ENCODE results near the gene SMAD9.

- TF ChIP-seq CTCF (IDR thresholded peaks at IDR 0.05) (peak in 1 of 6 experiments; percentile 9), POLR2A (IDR thresholded peaks at IDR 0.05) (no peak)
Measured at GRCh38 chr13:36850790-36851438, 69.1 kb downstream of the SMAD9 start.

Measured in esophagus squamous epithelium (tissue), 4 donors.